Body of pancreas (tissue), 4 donors: Measurements from ENCODE around the gene GFOD1.

ENCODE experiments used
- CTCF ChIP-seq, 7 experiments: fragments of 450-650 bp in 4 of 7; fragments of 200-600 bp in 3 of 7; sonication (generic) in 3 of 7; IDR thresholded peaks; one replicate each; pipeline ENCODE4 v1.5.1; 2016 to 2019; ENCODE audit warnings: antibody characterized with exemption in 7 of 7
- POLR2A ChIP-seq, 3 donors: fragments of 450-650 bp; IDR thresholded peaks; one replicate each; pipeline ENCODE4 v1.6.1; 2016; ENCODE audit warnings: antibody characterized with exemption in 3 of 3, mild to moderate bottlenecking in 2 of 3

GRCh38 chr6:13463328-13463717 is 24.1 kb downstream of the GFOD1 start:
- TF ChIP-seq CTCF (IDR thresholded peaks at IDR 0.05) (no peak), POLR2A (IDR thresholded peaks at IDR 0.05) (no peak)
